Measurements from ENCODE around the gene ICOS. TPM values are rescaled to one million over a fixed set of nuclear protein-coding genes. Genes with fewer than 3 reads are reported as not detected.

Gene ICOS
- total and polyA plus RNA-seq, 2 of the 4 experiments (the other 2 are of a cell fraction), result not detected

- Histone ChIP-seq H3K18ac (ENCODE audit: low read depth, low read length) (no peak overlapping the region), H3K14ac (replicated peaks; ENCODE audit: low read depth, low read length) (no peak overlapping the region), H3K9me3 (ENCODE audit: control insufficient read depth, insufficient read depth, low read length) (no peaks in the 10 kb centered on the region), H3K9ac (ENCODE audit: low read depth, low read length) (no peak overlapping the region), H2BK20ac (ENCODE audit: low read depth, low read length) (no peak overlapping the region), H3K9me1 (ENCODE audit: insufficient read depth, low read length) (no peaks in the 10 kb centered on the region), H3K4ac (ENCODE audit: low read depth, low read length) (no peak overlapping the region), H4K8ac (ENCODE audit: low read depth in 2 of 2, low read length in 2 of 2) (no peak overlapping the region), H3K27me3 (ENCODE audit: control insufficient read depth, insufficient read depth, low read length) (peaks cover 1% of the 10 kb centered on the region; the same call in 1 of the 2 replicates), H3K79me1 (ENCODE audit: low read depth in 1 of 2, low read length in 2 of 2) (no peaks in the 10 kb centered on the region), H3K27ac (ENCODE audit: insufficient read depth, low read length) (no peak overlapping the region), H2AK5ac (ENCODE audit: low read depth, low read length) (no peak overlapping the region), H2BK15ac (ENCODE audit: low read depth, low read length) (no peak overlapping the region), H3K4me2 (ENCODE audit: low read depth, low read length) (no peak overlapping the region), H2BK5ac (ENCODE audit: low read depth, low read length, poor library complexity, severe bottlenecking) (no peak overlapping the region), H3K23ac (ENCODE audit: low read depth, low read length) (no peak overlapping the region), H4K91ac (ENCODE audit: insufficient read depth, low read depth, low read length) (no peak overlapping the region), H3K4me1 (ENCODE audit: control insufficient read depth, insufficient read depth, low read length) (no peaks in the 10 kb centered on the region), H2AFZ (replicated peaks; ENCODE audit: low read length, poor library complexity) (no peak overlapping the region), H3K4me3 (ENCODE audit: insufficient read depth, low read depth, low read length) (no peak overlapping the region), H3K36me3 (ENCODE audit: control insufficient read depth, insufficient read depth, low read length) (no peaks in the 10 kb centered on the region), H2BK120ac (ENCODE audit: low read depth, low read length) (no peak overlapping the region), H2AK9ac (replicated peaks; ENCODE audit: low read depth, low read length, poor library complexity) (no peak overlapping the region), H3K56ac (ENCODE audit: extremely low read depth, insufficient read depth, low read length) (no peak overlapping the region), H4K20me1 (ENCODE audit: insufficient read depth, low read length) (no peaks in the 10 kb centered on the region), H4K5ac (ENCODE audit: low read depth, low read length) (no peak overlapping the region)
- DNase-seq (no peak), ATAC-seq (ENCODE audit: low read depth) (no peak)
- intact Hi-C loops (cut with micrococcal nuclease), result no loop called here
- CTCF ChIA-PET, result no interaction called here
- POLR2A ChIA-PET (ENCODE audit: unreplicated experiment), result no interaction called here
- TF ChIP-seq RAD21 (IDR thresholded peaks at IDR 0.05; ENCODE audit: low read length), result no peak
- TF ChIP-seq MXI1 (IDR thresholded peaks at IDR 0.05; ENCODE audit: borderline replicate concordance, low read depth, low read length), result no peak
- no peak for TF ChIP-seq USF2 (IDR thresholded peaks at IDR 0.05; ENCODE audit: low read depth, low read length)
- TF ChIP-seq ELK1 (IDR thresholded peaks at IDR 0.05; ENCODE audit: borderline replicate concordance, low read depth, low read length), result no peak
- no peak for TF ChIP-seq CTCF (conservative IDR thresholded peaks at IDR 0.05; ENCODE audit: low read depth, low read length)
- no TSS peak for BruUV-seq (replicated peaks)
- dilution Hi-C loops (cut with HindIII; ENCODE audit: low sequenced_read_pairs, unreplicated experiment), result no loop called here
- in situ Hi-C loops (cut with MboI; ENCODE audit: low sequenced_read_pairs), result no loop called here
- 17% methylated on average over 1 of the region's 3 CpGs; no CpG with 5 or more reads in 1 of the 2 experiments for WGBS, 2 experiments (ENCODE audit: extremely low coverage in 2 of 2, insufficient read length in 1 of 2)
These were observed 66.9 kb downstream of the ICOS start for GRCh38 chr2:204003276-204003990.

Measured in IMR-90 (cell line).